KG1 (cell line): Measurements from ENCODE around the gene MYPN.
"Not testable (repeated sequence)": the region's sequence is repeated elsewhere in the genome, so short reads cannot be mapped to it uniquely, and the experiment has no call there.

Experiments
- DNase-seq: peaks from one replicate; lab custom pipeline; 2025; lab: John Stamatoyannopoulos, UW

Gene MYPN, protein sequence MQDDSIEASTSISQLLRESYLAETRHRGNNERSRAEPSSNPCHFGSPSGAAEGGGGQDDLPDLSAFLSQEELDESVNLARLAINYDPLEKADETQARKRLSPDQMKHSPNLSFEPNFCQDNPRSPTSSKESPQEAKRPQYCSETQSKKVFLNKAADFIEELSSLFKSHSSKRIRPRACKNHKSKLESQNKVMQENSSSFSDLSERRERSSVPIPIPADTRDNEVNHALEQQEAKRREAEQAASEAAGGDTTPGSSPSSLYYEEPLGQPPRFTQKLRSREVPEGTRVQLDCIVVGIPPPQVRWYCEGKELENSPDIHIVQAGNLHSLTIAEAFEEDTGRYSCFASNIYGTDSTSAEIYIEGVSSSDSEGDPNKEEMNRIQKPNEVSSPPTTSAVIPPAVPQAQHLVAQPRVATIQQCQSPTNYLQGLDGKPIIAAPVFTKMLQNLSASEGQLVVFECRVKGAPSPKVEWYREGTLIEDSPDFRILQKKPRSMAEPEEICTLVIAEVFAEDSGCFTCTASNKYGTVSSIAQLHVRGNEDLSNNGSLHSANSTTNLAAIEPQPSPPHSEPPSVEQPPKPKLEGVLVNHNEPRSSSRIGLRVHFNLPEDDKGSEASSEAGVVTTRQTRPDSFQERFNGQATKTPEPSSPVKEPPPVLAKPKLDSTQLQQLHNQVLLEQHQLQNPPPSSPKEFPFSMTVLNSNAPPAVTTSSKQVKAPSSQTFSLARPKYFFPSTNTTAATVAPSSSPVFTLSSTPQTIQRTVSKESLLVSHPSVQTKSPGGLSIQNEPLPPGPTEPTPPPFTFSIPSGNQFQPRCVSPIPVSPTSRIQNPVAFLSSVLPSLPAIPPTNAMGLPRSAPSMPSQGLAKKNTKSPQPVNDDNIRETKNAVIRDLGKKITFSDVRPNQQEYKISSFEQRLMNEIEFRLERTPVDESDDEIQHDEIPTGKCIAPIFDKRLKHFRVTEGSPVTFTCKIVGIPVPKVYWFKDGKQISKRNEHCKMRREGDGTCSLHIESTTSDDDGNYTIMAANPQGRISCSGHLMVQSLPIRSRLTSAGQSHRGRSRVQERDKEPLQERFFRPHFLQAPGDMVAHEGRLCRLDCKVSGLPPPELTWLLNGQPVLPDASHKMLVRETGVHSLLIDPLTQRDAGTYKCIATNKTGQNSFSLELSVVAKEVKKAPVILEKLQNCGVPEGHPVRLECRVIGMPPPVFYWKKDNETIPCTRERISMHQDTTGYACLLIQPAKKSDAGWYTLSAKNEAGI (N-terminal part only)

DNA sequence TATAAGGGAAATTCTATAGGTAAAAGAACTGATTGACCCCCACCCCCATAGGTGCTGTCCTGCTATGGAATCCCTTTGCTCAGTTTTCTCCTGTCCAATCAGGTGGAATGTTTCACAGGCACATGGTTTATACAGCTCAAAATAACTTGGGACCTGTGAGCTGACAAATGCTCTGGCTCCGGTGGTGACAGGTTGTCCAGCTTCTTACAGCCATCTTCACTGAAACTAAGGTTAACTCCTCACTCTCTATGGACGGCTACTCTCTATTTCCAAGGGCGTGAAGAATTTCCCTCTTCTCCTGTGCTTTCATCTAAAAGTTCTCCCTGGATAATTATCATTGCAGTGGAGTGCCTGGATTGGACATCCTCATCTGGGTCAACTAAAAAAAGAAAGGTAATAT, at the start of gene MYPN:
TSS of gene MYPN (plus strand) at position 158 of the 400 bp plus-strand sequence. CDS start 11,951 bp downstream, outside the sequence.
- DNase-seq: no peak

DNA sequence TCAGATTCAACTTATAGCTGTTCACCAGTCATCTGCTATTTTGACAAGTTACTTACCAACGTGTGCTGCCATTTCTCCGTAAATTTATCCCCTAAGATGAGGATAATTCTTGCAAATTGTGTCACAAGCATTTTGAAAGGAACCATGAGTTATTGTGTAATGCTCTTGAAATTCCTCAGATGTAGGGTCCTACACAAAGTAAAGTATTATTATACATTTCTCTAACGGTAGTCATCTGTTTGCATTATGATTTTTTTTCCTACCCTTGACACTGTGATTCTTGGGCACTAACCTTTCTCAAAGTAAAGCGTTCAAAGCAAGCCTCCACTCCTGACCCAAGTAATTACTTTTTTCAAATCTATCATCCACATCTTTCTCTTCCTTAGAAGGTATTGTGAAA, 42.3 kb upstream of the MYPN start:
- DNase-seq: no peak

DNA sequence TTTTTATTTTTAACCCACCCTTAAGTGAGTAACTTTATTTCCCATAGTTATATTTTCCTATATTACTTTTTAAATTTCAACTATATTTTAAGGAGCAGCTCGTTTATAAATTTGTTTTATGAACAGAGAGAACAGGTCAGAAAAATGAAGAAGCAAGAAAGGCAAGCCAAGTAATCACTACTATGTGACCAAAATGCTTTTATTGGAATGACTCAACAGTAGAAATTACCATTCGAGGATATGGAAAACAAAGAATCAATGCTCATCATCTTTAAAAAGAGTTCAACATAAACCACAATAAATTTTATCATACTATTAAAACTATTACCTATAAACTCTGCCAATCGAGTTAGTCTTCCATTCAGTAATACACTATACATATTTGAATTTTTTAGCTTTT, 41.8 kb upstream of the MYPN start:
- no peak for DNase-seq

DNA sequence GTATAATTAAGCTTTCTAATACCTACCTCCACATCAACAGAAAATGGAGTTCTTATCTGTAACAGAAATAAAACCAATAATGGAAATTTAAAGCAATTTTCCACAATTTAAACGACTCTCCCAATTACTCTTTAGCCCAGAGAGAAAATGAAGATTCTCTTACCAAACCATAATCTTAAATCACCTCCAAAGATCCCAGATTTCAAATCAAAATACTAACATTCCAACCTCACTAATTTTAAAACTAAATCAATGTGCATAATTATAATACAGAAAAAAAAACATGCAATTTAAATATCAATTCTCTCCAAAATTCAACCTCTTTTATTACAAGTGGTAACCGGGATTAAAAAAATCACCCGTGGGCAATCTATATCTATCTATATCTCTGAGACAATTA, 35.7 kb upstream of the MYPN start:
- no peak for DNase-seq

DNA sequence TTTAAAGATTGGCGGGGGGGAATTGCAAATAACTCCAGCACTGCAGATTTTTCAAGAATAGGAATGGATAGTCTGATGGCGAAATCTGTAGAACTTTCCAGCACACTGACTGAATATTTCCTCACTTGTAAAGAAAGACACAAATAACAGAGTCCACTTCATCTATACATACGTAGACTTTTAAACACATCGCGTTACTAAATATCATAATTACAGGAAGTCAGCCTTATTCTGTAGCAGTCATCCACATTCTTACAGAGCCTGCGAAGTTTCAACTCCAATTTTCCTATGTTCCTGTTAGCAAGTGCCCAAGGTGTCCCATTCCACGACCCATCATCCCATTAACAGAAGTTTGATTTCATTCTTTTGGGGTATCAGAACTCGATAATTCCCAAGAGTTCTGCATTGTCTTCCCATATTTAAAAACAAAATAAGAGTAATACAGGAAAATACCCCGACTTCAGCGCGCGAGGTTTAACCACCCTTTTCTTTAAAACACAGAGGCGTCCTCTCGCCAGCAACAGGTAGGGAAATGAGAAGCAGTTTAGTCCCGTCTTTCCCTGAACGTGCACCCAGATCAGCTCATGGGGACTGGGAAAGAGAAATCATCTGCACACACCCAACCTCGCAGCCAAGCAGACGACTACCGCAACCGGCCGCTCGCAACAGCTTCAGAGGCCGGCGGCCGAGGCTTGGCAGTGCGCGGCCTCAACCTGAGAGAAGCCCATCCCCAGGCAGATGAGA, 35.1 kb upstream of the MYPN start:
- no peak for DNase-seq

DNA sequence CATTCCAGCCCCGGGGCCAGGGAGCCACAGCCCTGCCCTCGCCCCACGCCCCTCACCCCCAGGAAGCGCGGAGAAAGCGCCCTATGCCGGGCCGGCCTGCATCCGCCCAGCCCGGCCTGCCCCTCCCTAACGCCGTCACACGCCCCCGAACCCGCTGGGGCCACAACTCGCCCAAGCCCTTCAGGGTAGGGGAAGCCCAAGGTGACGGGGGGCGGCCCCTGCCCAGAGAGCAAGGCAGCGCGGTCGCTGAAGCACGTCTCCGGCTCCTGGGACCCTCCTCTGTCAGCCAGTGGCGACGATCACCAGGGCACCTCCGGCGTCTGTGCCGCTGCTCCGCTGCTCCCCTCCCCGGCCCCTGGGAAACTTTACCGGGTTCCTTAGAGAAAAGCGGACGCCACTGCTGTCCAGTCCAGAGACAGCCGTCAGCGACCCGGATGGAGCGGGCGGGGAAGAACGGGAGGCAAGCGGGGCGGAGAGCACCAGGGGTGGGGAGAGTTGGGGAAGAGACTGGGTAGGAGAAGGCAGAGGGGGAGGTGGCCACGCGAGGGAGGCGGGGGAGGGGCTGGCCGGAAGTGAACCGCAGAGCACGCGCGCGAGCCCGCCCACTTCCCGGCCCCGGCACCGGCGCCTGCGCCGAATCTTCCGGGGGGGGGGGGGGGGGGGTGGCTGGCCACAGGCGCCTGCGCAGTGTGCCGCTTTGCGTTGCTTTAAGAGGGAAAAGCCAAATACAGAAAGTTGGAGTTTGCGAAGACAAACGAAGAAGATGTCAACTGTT, 34.3 kb upstream of the MYPN start, which contains the start of gene HERC4:
TSS of gene HERC4 (minus strand) at position 509 of the 775 bp plus-strand sequence. CDS start 2,175 bp downstream, outside the sequence.
- peak; percentile 72 for DNase-seq

DNA sequence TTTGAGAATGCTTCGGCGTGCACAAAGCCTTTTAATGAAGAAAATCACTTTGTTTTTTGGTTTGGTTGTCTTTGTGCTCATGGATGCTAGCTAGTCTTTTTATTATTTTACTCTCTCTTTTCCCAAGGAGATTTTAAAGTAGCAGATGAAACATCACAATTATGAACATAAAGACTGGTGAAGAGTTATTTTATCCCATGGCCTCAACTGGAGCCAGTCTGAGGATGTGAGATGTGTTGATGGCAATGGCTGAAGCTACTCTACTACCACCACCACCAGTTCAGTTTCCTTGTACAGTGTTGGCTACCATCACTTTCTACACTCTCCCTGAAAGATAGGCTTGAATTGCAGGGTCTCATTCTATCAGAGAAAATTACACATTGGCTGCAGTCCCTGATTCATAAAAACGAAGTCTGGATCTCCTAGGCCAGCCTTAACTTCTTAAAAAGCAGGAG, 33.7 kb upstream of the MYPN start:
- no peak for DNase-seq

DNA sequence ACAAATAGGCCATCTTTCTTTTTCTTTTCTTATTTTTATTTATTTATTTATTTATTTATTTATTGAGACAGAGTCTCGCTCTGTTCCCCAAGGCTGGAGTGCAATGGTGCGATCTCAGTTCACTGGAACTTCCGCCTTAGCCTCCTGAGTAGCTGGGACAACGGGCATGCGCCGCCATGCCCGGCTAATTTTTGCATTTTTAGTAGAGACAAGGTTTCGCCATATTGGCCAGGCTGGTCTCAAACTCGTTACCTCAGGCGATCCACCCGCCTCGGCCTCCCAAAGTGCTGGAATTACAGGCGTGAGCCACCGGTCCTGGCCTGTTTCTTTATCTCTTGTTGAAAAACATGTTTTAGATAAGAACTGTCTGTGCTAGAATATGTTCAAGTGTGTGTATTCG, 33.2 kb upstream of the MYPN start:
- not testable (repeated sequence) for DNase-seq

DNA sequence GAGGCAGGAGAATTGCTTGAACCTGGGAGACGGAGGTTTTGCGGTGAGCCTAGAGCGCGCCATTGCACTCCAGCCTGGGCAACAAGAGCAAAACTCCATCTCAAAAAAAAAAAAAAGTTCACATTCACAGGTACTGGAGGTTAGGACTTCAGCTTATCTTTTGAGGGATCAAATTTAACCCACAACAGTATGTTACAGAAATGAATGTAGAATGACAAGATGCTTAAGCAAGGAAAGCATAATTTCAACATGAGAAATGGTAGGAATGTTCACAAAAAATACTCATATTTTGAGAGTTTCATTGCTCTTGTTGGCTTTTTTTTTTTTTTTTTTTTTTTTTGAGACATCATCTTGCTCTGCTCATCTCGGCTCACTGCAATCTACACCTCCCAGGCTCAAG, 32.3 kb upstream of the MYPN start:
- DNase-seq: no peak

DNA sequence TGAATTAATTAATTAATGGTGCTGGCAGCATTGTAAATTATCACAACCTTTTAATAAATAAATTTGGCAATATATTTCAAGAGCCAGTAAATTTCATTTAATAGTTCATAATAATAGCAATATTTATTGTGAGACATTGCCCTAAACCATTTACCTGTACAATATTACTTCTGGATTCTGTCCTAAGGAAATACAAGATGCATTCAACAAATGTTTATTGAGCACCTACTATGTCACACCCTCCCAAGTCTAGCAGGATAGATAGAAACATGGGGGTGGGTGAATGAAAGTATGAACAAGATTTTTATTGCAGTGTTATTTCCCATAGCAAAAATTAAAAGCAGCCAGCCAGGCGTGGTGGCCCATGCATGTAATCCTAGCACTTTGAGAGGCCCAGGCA, 29.9 kb upstream of the MYPN start:
- no peak for DNase-seq

DNA sequence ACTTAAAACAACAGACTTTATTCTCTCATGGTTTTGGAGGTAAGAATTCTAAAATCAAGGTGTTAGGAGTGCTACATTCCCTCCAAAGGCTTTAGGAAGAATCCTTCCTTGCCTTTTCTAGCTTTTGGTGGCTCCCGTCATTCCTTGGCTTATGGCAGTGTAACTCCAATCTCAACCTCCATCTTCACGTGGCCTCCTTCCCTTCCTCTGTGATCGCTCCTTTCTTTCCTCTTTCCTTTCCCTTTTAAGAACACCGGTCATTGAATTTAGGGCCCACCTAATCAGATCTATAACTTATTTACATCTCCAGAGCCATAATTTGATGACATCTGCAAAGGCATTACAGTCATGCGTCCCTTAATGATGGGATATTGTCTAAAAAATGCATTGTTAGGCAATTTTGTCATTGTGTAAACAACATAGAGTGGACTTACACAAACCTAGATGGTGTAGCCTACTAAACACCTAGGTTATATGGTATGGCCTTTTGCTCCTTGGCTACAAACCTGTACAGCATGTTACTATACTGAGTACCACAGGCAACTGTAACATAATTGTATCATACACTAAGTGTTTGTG, 28.3 kb upstream of the MYPN start:
- no peak for DNase-seq

DNA sequence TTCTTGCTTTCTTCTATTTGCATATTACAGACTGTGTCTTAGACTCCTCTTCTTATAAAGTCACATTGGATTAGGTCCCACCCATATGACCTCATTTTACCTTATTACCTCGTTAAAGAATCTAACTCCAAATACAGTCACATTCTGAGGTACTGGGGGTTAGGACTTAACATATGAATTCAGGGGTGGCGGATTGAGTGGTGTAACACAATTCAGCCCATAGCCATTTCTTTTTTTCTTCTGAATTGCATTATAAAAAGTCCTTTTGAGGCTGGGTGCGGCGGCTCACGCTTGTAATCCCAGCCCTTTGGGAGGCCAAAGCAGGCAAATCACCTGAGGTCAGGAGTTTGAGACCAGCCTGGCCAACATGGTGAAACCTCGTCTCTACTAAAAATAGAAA, 27.4 kb upstream of the MYPN start:
- no peak for DNase-seq

DNA sequence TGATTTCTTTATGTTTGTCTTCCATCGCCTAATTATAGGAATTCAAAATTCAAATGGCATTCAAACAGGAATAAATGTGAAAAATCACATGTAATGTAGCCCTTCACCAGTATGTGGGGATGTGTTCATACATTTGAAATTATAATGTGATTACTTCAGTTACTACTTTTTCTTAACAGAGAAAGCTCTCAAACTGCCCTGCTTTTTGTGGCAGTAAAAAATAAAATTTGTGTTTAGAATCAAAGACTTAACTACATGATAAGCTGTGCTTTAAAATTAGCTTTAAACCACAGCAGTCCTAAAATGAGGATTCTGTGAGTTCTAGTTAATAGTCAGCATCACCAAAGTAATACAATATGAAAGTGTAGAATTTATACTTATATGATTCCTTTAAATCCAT, 26.4 kb upstream of the MYPN start:
- no peak for DNase-seq

DNA sequence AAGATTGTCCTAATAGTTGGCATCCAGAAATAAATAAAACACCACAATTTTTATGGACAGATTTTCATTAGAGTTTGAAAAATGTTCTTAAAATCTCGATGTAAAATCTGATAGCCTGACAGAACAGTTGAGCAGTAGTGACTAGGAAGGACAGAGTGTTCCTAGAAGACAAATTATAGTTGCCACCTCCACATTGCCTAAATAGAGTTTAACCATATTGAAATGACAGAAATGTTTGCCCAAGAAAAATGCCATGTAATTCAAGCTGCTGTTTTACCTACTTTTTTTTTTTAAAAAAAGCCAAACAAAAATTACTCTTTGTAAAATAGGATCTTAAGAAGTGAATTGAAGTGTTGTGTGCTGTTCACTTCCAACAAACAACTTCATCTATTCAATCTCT, 25.3 kb upstream of the MYPN start:
- DNase-seq: no peak

DNA sequence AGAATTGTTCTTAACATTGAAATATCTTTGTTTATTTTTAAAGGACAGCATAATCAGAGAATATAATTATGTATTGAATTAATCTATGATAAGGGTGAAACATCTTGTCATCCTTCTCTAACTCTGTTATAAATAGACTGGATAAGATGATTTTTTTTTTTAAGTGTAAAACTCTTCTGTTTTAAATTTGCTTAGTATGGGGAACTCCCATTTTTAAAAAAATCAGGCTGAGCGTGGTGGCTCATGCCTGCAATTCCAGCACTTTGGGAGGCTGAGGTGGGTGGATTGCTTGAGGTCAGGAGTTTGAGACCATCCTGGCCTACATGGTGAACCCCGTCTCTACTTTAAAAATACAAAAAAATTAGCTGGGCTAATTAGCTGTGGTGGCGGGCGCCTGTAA, 24.8 kb upstream of the MYPN start:
- no peak for DNase-seq

DNA sequence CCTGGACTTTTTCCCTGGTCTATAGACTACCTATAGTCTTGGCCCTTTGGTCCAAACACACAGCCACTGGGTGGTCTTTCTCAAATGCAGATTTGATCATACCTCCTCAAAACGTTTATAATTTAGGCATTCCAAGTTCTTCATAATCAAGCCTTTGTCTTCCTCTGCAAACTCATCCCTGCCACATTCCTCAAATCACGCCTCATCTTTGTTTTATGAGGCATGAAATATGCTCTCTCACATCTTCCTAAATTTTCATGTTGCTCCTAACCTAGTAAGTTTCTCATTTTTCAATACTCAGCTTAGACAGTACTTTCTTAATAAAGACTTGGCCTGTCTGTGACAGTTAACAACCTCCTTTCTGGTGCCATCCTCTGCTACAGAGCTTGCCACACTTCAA, 23.3 kb upstream of the MYPN start:
- DNase-seq: no peak

DNA sequence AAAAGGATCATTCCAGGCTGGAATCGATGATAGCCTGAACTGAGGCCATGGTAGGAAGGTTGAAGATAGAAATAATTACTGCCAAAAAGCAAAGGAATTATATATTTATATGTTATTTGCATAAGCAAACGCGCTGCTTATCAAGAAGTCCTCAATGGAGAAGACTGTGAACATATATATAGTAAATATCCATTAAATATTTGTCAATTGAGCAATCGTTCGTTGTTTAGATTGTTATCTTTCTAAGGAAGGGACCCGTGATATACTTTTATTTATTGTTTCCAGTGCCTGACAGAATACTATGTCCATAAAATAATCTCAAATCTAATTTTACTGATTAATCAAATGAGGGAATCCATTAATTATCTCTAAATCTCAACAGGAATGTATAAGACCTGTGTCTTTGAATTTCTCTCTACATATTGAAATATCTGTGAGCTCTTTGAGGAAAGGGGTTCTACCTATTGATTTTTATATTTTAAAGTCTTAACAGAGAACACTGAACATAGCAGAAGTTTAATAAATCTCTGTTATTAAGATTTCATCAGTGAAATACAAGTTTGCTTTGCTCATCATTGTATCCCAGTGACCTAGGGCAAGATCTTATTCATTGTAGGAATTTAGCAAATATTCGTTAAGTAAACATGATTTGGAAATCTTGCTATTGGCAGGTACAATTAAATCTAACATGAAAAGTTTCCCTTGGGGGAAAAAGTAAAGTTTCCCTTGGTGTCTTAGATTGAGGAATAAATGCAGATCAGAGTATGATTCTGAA, 22.2 kb upstream of the MYPN start:
- DNase-seq: no peak

DNA sequence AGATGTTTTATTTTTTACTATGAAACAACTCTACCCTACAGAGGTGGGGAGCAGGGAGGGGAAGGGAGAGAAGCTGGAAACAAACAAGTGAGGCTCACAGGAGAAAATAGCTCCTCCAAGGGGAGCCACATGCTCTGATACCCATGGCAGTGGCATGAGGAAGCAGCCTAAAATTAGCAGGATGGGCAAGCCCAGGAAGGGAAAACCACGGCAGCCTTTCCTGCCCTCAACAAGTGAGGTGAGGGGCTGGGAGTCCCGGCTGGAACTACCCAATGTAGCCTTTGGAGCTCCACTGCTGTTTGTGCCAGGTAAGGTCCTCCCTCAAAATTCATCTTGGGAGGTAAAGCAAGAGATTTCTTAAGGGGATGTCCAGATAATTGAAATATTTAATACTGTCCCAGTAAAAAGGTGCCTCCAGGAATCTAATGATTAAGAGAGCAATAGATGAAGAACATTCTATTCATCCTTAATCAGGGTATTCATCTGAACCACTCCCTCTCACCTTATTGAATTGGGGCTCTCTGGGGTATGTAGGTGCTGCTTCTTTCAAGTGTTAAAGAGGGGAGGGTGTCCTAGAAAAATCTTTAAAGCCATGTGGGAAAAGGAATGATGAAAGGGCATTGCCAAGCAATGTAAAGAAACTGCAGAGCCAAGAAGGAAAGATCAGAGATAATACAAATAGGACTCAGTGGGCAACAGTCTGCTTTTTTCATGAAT, 21.4 kb upstream of the MYPN start:
- DNase-seq: no peak

DNA sequence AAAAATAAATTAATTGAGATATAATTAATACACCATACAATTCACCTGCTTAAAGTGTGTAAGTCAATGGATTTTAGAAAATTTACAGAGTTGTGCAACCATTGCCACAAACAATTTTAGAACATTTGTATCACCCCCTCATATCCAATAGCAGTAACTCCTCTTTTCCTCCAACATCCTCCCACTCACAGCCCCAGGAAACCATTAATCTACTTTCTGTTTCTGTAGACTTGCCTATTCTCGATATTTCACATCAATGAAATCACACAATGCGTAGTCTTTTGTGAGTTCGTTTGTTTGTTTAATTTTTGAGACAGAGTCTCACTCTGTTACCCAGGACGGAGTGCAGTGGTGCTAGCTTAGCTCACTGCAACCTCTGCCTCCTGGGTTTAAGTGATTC, 20.5 kb upstream of the MYPN start:
- DNase-seq: no peak
